Measurements from ENCODE around the gene MAPKAP1. TPM values are rescaled to one million over a fixed set of nuclear protein-coding genes. Genes with fewer than 3 reads are reported as not detected.

MAPKAP1 gene
- total RNA-seq, 2 experiments from 2014 or later: 47.2 to 48.0 TPM

DNA sequence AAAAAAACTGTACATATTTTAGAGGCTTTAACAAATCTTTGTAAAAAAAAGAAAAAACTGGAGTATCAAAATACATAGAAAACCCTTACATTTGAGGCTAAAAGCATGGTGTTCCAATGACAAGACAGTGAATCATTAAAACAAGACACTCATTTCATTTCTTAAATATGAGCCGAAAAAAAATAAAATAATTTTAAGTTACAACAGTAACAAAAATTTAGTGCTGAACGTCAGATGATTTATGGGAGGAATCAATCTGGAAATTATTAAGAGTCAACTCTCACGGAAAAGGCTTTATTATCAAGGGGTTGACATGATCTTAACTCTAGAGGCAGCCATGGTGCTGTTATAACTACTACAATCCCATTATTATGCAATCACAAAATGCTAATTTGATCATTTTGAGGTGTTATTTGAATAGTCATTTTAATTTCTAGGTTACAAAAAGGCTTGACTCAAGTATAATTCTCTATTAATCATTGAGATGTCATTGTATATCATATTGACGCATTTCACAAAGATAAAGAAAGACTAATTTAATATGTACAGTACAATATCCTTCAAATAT is 51.9 kb downstream of the MAPKAP1 start:
- Mint-ChIP-seq H3K36me3 (ENCODE audit: low read depth) (peaks cover 9% of the 10 kb centered on the region), H3K9me3 (no peaks in the 10 kb centered on the region), H3K27ac (no peak overlapping the region), H3K4me1 (peaks cover 6% of the 10 kb centered on the region), H3K4me3 (no peak overlapping the region), H3K27me3 (no peaks in the 10 kb centered on the region)
- ChIA-PET POLR2A (no interaction called here), CTCF (no interaction called here)
- DNase-seq: no peak

DNA sequence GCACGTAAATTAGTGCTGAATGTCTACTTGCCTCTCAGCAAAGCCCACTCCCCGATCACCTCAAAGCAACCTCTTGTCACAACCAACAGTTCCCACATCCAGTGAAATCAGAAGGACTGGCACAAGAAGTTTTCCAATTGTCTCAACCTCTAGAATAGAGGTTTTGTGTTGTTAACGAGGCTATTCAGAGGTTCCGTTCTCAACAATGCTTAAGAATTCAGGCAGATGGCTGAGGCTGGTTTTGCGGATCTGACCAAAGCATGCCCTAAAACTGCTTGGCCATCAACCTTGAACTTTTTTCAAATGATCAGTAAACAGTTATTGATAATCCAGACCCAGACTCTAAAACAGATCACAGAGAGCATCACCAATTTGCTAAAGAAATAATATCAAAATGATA is 52.9 kb downstream of the MAPKAP1 start:
- Mint-ChIP-seq H3K9me3 (no peaks in the 10 kb centered on the region), H3K4me3 (no peak overlapping the region), H3K27me3 (no peaks in the 10 kb centered on the region), H3K27ac (no peak overlapping the region), H3K36me3 (ENCODE audit: low read depth) (peaks cover 11% of the 10 kb centered on the region), H3K4me1 (peaks cover 14% of the 10 kb centered on the region)
- no peak for DNase-seq
- CTCF ChIA-PET: no interaction called here
- POLR2A ChIA-PET: no interaction called here

DNA sequence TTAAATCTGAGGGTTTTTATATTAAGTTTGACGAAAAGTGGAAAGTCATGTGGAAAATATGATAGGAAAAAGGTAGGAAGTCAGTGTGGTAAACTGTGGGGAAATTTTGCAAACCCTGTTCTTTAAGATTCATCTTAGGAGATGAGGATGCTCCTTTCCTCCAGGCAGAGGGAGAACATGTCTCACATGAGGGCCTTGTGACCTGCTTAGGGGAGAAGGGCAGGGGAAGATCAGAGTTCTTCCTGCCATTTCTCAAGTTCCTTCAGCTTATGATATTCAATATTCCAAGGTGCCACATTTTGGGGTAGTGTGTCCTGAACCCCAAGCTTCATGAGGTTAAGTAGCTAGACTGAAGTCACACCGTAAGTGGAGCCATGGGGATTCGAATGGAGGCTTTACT is 53.7 kb downstream of the MAPKAP1 start:
- DNase-seq: no peak
- H3K36me3 Mint-ChIP-seq (ENCODE audit: low read depth): peaks cover 11% of the 10 kb centered on the region
- no peaks in the 10 kb centered on the region for H3K9me3 Mint-ChIP-seq
- H3K27ac Mint-ChIP-seq: no peak overlapping the region
- H3K4me3 Mint-ChIP-seq: no peak overlapping the region
- H3K4me1 Mint-ChIP-seq: peaks cover 17% of the 10 kb centered on the region
- H3K27me3 Mint-ChIP-seq: no peaks in the 10 kb centered on the region
- ChIA-PET CTCF (no interaction called here), POLR2A (no interaction called here)

DNA sequence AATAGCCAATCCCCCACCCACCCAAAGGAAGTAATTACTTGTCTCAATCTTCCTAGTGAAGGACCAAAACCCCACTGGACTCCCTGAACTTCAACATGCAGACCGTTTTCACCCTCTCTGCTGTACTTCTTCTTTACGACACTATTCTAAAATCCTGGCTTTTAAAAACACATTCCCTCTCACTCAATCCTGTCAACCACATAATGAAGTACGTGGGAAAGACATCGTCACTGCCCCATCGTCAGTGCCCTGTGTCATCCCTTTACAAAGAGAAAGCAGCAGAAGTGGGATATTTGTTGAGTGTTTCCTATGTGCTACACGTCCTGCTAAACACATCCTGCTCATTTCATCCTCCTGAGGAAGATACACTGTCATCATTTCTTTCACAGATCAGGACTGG is 54.2 kb downstream of the MAPKAP1 start:
- H3K9me3 Mint-ChIP-seq: no peaks in the 10 kb centered on the region
- H3K4me3 Mint-ChIP-seq: no peak overlapping the region
- H3K36me3 Mint-ChIP-seq (ENCODE audit: low read depth): peaks cover 11% of the 10 kb centered on the region
- no peak overlapping the region for H3K27ac Mint-ChIP-seq
- CTCF ChIA-PET: no interaction called here
- H3K27me3 Mint-ChIP-seq: no peaks in the 10 kb centered on the region
- peaks cover 18% of the 10 kb centered on the region for H3K4me1 Mint-ChIP-seq
- POLR2A ChIA-PET: no interaction called here
- no peak for DNase-seq

DNA sequence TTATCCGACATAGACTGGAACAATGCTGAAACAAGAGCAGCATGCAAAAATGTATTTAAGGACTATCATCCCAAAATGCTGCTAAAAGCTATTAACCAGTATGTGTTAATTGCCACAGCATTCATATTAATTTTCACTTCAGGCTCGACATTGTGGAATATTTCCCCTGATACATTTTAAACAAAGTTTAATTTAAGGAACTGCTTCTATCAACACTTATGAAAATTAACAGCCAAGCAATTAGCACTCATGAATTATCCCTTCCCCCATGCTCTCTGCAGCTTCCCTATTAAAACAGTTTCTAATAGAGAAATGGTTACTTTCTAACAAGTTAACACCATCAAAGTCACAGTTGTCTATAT is 54.8 kb downstream of the MAPKAP1 start:
- H3K9me3 Mint-ChIP-seq: no peaks in the 10 kb centered on the region
- POLR2A ChIA-PET: interaction anchor here (0.9 kb wide), 1 partner anchor 19 kb away, joined by 3 read pairs; no protein-coding TSS in a partner anchor
- H3K4me3 Mint-ChIP-seq: no peak overlapping the region
- no peak overlapping the region for H3K27ac Mint-ChIP-seq
- peaks cover 23% of the 10 kb centered on the region for H3K4me1 Mint-ChIP-seq
- H3K27me3 Mint-ChIP-seq: no peaks in the 10 kb centered on the region
- CTCF ChIA-PET: no interaction called here
- DNase-seq: no peak
- peaks cover 11% of the 10 kb centered on the region for H3K36me3 Mint-ChIP-seq (ENCODE audit: low read depth)

DNA sequence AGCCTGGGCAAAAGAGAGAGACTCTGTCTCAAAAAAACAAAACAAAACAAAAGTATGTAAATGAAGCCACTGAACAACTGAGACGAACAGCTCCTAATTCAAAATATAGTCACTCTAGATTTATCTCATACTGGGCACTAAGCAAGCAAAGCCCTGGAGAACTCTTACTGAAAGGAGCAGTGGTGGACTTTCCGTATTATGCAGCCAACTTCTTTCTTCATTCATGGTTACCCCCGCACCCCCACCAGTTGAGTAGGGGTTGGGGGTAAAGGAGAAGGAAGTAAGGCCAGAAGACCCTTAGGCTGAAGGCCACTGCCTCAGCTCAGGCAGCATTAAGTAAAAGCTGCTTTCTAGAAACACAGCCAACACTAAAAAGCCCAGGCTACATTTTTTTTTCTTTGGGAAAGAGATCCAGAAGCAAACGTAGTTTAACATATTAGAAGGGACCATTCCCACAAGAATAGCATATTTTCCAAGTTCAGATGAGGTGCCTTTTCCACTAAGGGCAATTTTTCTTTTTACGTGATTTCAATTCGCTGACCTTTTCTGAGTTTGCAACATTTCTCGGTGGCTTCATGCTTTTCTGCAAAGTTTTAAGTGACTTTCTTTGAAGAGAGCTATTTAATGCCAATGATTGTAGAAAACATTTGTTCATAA is 55.3 kb downstream of the MAPKAP1 start:
- POLR2A ChIA-PET: interaction anchor here (0.9 kb wide), 1 partner anchor 18 kb away, joined by 3 read pairs; no protein-coding TSS in a partner anchor
- CTCF ChIA-PET: no interaction called here
- no peaks in the 10 kb centered on the region for H3K27me3 Mint-ChIP-seq
- no peak for DNase-seq
- no peaks in the 10 kb centered on the region for H3K9me3 Mint-ChIP-seq
- peaks cover 28% of the 10 kb centered on the region for H3K4me1 Mint-ChIP-seq
- H3K4me3 Mint-ChIP-seq: no peak overlapping the region
- peaks cover 11% of the 10 kb centered on the region for H3K36me3 Mint-ChIP-seq (ENCODE audit: low read depth)
- no peak overlapping the region for H3K27ac Mint-ChIP-seq

DNA sequence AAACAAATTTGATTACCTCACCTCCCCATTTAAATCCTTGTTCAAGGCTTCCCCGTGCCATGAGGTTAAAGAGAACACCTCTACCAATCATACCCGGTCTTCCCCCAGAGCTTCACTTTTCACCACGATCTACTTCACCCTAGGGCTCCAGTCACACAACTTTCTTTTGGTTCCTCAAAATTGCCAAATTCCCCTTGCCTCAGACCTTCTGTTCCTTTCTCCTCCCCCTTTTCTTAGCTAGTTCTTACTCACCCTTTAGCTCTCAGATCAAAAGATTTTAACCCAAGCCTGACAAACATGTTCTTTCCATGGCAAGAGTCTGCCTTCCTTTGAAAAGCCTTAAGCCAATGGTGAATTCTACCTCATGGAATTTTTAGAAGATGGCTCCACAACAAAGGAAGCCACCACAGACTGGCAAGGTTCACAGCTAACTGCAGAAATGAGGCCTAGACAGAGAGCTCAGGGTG is 56.7 kb downstream of the MAPKAP1 start:
- DNase-seq: no peak
- POLR2A ChIA-PET: interaction anchor here (0.7 kb wide), 1 partner anchor 16 kb away, joined by 3 read pairs; no protein-coding TSS in a partner anchor
- no peaks in the 10 kb centered on the region for H3K9me3 Mint-ChIP-seq
- CTCF ChIA-PET: interaction anchor here (0.7 kb wide), 1 partner anchor 292 kb away, joined by 3 read pairs; no protein-coding TSS in a partner anchor
- peaks cover 11% of the 10 kb centered on the region for H3K36me3 Mint-ChIP-seq (ENCODE audit: low read depth)
- H3K4me1 Mint-ChIP-seq: peaks cover 38% of the 10 kb centered on the region
- no peak overlapping the region for H3K4me3 Mint-ChIP-seq
- H3K27ac Mint-ChIP-seq: no peak overlapping the region
- no peaks in the 10 kb centered on the region for H3K27me3 Mint-ChIP-seq

DNA sequence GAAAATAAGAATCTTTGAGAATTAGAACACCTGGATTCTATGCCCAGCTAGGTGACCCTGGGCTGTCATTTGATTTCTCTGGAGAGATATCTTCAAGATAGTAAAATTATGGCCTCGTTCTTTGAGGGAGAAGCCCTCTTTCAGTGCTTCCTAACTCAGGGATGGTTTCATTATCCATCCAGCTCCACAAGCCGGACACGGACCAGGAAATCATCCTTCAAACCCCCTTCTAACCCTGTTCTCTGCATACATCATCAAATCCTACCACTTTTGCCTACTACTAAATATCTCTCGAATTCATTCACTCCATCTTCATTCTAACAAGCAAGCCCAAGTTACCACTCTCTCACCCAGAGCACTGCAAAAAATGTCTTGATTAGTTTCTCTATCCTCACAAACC is 57.2 kb downstream of the MAPKAP1 start:
- peaks cover 11% of the 10 kb centered on the region for H3K36me3 Mint-ChIP-seq (ENCODE audit: low read depth)
- peaks cover 39% of the 10 kb centered on the region for H3K4me1 Mint-ChIP-seq
- no peak overlapping the region for H3K27ac Mint-ChIP-seq
- no peak overlapping the region for H3K4me3 Mint-ChIP-seq
- no peaks in the 10 kb centered on the region for H3K9me3 Mint-ChIP-seq
- H3K27me3 Mint-ChIP-seq: no peaks in the 10 kb centered on the region
- CTCF ChIA-PET: interaction anchor here (0.7 kb wide), 1 partner anchor 293 kb away, joined by 3 read pairs; no protein-coding TSS in a partner anchor
- POLR2A ChIA-PET: no interaction called here
- no peak for DNase-seq

DNA sequence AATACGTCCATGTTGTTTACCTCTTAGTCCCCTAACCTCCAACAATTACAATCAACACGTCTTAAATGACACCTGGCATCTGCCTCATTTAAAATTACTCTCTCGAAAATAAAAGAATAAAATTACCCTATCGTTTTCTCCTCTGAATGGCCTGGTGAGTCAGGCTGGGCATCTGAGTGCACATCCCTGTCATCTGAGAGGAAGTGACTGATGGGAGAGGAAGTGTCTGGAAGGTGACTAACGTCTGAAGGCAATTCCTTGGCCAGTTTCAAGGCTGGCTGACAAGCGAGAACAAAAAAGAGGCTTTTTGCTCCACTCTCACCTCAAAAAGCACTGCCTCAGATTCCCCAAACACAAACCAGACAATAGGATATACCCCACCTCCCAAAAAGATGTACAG is 57.7 kb downstream of the MAPKAP1 start:
- Mint-ChIP-seq H3K9me3 (no peaks in the 10 kb centered on the region), H3K4me3 (no peak overlapping the region), H3K36me3 (ENCODE audit: low read depth) (peaks cover 11% of the 10 kb centered on the region), H3K27ac (no peak overlapping the region), H3K4me1 (peaks cover 39% of the 10 kb centered on the region), H3K27me3 (no peaks in the 10 kb centered on the region)
- no peak for DNase-seq
- ChIA-PET POLR2A (no interaction called here), CTCF (no interaction called here)

DNA sequence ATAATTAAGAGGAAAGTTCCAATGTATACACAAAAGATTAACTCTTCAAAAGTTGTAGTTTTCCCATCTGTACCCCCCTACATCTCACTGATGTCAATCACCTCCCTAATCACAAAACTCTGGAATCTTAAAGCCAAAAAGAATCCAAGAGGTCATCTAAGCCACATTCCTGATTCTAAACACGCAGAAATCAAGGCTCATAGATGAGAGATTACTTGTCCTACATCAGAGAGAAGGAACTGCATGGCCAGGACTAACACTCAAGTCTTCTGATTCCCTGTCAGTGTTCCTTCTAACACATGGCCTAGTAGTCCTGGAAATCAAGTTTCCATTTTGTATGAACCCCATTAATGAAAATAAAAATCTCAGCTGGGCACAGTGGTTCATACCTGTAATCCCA is 58.7 kb downstream of the MAPKAP1 start:
- H3K27me3 Mint-ChIP-seq: no peaks in the 10 kb centered on the region
- peaks cover 39% of the 10 kb centered on the region for H3K4me1 Mint-ChIP-seq
- ChIA-PET CTCF (no interaction called here), POLR2A (no interaction called here)
- H3K27ac Mint-ChIP-seq: no peak overlapping the region
- no peak for DNase-seq
- H3K36me3 Mint-ChIP-seq (ENCODE audit: low read depth): peaks cover 11% of the 10 kb centered on the region
- no peak overlapping the region for H3K4me3 Mint-ChIP-seq
- H3K9me3 Mint-ChIP-seq: no peaks in the 10 kb centered on the region

DNA sequence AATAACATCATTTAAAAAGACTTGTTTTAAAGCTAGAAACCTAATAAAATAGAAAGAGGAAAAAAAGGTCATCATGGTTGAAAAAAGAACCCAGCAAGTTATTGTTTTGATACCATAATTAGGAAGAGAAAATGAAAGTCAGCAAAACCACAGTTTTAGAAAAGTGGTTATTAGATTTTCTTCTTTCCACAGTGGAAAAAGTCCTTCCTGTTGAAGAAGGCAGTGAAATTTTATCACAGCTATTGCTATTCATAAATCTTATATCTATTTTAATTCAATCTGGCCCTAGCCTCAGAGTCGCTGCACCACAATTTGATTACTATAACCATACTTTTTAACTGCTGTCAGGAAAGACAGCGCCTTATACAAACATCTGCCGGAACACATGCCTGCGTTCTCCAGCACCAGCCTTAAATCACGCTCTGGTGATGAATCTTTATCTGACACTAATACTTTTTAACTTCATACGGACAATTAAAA is 60.3 kb downstream of the MAPKAP1 start:
- ChIA-PET CTCF (interaction anchor here (1.0 to 1.3 kb wide), 2 partner anchors 88 to 239 kb away, joined by 4 to 5 read pairs; no protein-coding TSS in a partner anchor), POLR2A (interaction anchor here (1.5 kb wide), 1 partner anchor 405 kb away, joined by 3 read pairs; no protein-coding TSS in a partner anchor)
- Mint-ChIP-seq H3K9me3 (no peaks in the 10 kb centered on the region), H3K4me1 (peaks cover 43% of the 10 kb centered on the region), H3K27ac (peak overlapping the region; percentile 58), H3K36me3 (ENCODE audit: low read depth) (peaks cover 8% of the 10 kb centered on the region), H3K27me3 (no peaks in the 10 kb centered on the region), H3K4me3 (peak overlapping the region; percentile 21)
- no peak for DNase-seq

DNA sequence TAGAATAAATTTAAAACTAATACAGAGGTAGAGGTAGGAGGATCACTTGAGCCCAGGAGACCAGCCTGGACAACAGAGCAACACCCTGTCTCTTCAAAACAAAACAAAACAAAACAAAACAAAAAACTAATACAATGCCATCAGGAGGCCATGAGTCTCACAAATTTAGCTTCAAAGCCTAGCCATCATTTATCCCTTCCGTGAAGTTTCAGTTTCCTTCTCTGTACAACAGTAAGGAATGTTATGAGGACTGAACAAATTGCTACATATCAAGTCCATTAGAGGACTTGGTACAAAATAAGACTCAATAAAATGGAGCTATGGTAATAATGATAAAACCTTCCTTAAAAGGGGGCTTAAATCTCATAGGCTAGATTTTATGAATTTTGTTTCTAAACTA is 60.8 kb downstream of the MAPKAP1 start:
- H3K36me3 Mint-ChIP-seq (ENCODE audit: low read depth): peaks cover 8% of the 10 kb centered on the region
- no peak overlapping the region for H3K4me3 Mint-ChIP-seq
- no peak for DNase-seq
- ChIA-PET POLR2A (interaction anchor here (1.5 kb wide), 1 partner anchor 405 kb away, joined by 3 read pairs; no protein-coding TSS in a partner anchor), CTCF (interaction anchor here (1.0 to 1.3 kb wide), 2 partner anchors 87 to 238 kb away, joined by 4 to 5 read pairs; no protein-coding TSS in a partner anchor)
- H3K9me3 Mint-ChIP-seq: no peaks in the 10 kb centered on the region
- H3K4me1 Mint-ChIP-seq: peaks cover 43% of the 10 kb centered on the region
- no peaks in the 10 kb centered on the region for H3K27me3 Mint-ChIP-seq
- peak overlapping the region; percentile 58 for H3K27ac Mint-ChIP-seq

DNA sequence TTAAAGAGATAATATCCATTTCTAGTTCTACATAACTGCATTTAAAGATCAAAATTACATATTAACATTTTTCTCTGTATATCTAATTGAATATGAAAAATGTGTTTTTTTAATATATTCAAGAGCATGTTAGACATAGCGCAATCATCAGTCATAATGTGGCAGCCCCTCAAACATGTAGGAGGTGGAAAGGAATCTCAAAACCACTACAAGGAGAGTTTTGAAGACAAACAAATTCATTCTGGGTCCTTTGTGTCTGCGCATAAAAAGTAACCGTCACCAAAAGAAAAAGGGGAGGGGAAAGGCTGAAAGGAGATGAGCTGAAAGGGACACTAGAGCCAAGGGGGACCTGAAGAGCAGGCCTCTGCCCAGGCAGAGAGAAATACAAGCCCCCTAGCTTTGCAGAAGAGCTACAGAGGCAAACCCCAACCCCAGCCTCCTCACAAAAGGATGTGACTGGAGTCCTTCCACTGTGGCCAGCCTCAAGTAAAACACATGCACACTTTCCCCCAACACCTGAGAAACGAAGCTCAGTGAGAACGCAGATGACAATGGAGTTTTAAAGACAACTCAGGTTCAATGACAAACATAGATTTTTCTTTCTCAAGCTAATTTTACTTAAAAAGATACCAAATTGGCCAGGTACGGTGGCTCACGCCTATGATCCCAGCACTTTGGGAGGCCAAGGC is 62.0 kb downstream of the MAPKAP1 start:
- POLR2A ChIA-PET: no interaction called here
- no peaks in the 10 kb centered on the region for H3K27me3 Mint-ChIP-seq

More for the DNA sequence above, 62.0 kb downstream of the MAPKAP1 start:
- no peak for DNase-seq
- Mint-ChIP-seq H3K9me3 (no peaks in the 10 kb centered on the region), H3K4me1 (peaks cover 36% of the 10 kb centered on the region), H3K36me3 (ENCODE audit: low read depth) (peaks cover under 1% of the 10 kb centered on the region), H3K27ac (no peak overlapping the region), H3K4me3 (no peak overlapping the region)
- CTCF ChIA-PET: interaction anchor here (0.7 to 0.9 kb wide), 2 partner anchors 10 to 12 kb away, joined by 3 to 4 read pairs; no protein-coding TSS in a partner anchor

Measured in activated CD4-positive, alpha-beta memory T cell treated with anti-CD3 and anti-CD28 coated beads, Interleukin-2, amount 10 ng/mL, durations not matched to agents 7 days and 5 days (primary cell).